ENCODE data around the gene ODF2. TPM values are rescaled to one million over a fixed set of nuclear protein-coding genes. Genes with fewer than 3 reads are reported as not detected.

ODF2 gene
- total and polyA plus RNA-seq, 10 of the 15 experiments (the other 5 are each of a cell fraction or from before 2014, with no cell fraction given): 8.7 to 65.1 (median 38.5) TPM

GRCh38 chr9:128494746-128495129 is 38.9 kb downstream of the ODF2 start:
- FAIRE-seq: no peak
- Histone ChIP-seq H3K79me2 (ENCODE audit: control insufficient read depth, insufficient read depth, low read length) (no peaks in the 10 kb centered on the region), H3K9ac (ENCODE audit: control insufficient read depth, insufficient read depth, low read length) (no peak overlapping the region), H4K20me1 (ENCODE audit: control insufficient read depth, insufficient read depth) (no peaks in the 10 kb centered on the region), H3K4me3 (no peak overlapping the region), H3K36me3 (ENCODE audit: control insufficient read depth in 2 of 2, insufficient read depth in 2 of 2, low read length in 1 of 2) (peaks cover 28 to 37% of the 10 kb centered on the region in 2 experiments), H3K9me3 (replicated peaks; ENCODE audit: control insufficient read depth, insufficient read depth, low read length) (no peaks in the 10 kb centered on the region), H3K4me2 (ENCODE audit: control insufficient read depth, insufficient read depth) (no peak overlapping the region), H2AFZ (ENCODE audit: control insufficient read depth, low read depth, low read length) (no peak overlapping the region), H3K27me3 (replicated peaks in 1 of 2; ENCODE audit: control insufficient read depth in 2 of 2, insufficient read depth in 2 of 2, low read length in 1 of 2) (no peaks in the 10 kb centered on the region), H3K4me1 (ENCODE audit: control insufficient read depth, insufficient read depth, low read length) (no peaks in the 10 kb centered on the region), H3K27ac (ENCODE audit: control insufficient read depth, insufficient read depth) (no peak overlapping the region)
- TF ChIP-seq JUND (IDR thresholded peaks at IDR 0.05; ENCODE audit: low read depth, low read length) (no peak), ZZZ3 (IDR thresholded peaks at IDR 0.05; ENCODE audit: control insufficient read depth, insufficient read length, low read depth) (no peak), MEF2B (IDR thresholded peaks at IDR 0.05; ENCODE audit: partially characterized antibody, poor library complexity, severe bottlenecking) (no peak), SREBF1 (IDR thresholded peaks at IDR 0.05; ENCODE audit: low read length) (no peak), POLR2AphosphoS5 (IDR thresholded peaks at IDR 0.05; ENCODE audit: low read length) (no peak), TCF12 (IDR thresholded peaks at IDR 0.05; ENCODE audit: low read depth, low read length) (no peak), ZBTB11 (CRISPR knock-in tag; IDR thresholded peaks at IDR 0.05) (no peak), ASH2L (IDR thresholded peaks at IDR 0.05; ENCODE audit: borderline replicate concordance, low read depth) (no peak), BMI1 (IDR thresholded peaks at IDR 0.05; ENCODE audit: borderline replicate concordance) (no peak), CHD4 (IDR thresholded peaks at IDR 0.05) (no peak), PAX5 (IDR thresholded peaks at IDR 0.05; ENCODE audit: borderline replicate concordance, low read depth, low read length) (no peak), IKZF1 (conservative IDR thresholded peaks at IDR 0.05) (no peak), ZNF274 (IDR thresholded peaks at IDR 0.05; ENCODE audit: insufficient read depth, insufficient read length) (no peak)
- TF ChIP-seq, protein P1, sequence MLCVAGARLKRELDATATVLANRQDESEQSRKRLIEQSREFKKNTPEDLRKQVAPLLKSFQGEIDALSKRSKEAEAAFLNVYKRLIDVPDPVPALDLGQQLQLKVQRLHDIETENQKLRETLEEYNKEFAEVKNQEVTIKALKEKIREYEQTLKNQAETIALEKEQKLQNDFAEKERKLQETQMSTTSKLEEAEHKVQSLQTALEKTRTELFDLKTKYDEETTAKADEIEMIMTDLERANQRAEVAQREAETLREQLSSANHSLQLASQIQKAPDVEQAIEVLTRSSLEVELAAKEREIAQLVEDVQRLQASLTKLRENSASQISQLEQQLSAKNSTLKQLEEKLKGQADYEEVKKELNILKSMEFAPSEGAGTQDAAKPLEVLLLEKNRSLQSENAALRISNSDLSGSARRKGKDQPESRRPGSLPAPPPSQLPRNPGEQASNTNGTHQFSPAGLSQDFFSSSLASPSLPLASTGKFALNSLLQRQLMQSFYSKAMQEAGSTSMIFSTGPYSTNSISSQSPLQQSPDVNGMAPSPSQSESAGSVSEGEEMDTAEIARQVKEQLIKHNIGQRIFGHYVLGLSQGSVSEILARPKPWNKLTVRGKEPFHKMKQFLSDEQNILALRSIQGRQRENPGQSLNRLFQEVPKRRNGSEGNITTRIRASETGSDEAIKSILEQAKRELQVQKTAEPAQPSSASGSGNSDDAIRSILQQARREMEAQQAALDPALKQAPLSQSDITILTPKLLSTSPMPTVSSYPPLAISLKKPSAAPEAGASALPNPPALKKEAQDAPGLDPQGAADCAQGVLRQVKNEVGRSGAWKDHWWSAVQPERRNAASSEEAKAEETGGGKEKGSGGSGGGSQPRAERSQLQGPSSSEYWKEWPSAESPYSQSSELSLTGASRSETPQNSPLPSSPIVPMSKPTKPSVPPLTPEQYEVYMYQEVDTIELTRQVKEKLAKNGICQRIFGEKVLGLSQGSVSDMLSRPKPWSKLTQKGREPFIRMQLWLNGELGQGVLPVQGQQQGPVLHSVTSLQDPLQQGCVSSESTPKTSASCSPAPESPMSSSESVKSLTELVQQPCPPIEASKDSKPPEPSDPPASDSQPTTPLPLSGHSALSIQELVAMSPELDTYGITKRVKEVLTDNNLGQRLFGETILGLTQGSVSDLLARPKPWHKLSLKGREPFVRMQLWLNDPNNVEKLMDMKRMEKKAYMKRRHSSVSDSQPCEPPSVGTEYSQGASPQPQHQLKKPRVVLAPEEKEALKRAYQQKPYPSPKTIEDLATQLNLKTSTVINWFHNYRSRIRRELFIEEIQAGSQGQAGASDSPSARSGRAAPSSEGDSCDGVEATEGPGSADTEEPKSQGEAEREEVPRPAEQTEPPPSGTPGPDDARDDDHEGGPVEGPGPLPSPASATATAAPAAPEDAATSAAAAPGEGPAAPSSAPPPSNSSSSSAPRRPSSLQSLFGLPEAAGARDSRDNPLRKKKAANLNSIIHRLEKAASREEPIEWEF (IDR thresholded peaks at IDR 0.05; ENCODE audit: insufficient replicate concordance, low read depth, low read length): no peak
- TF ChIP-seq, protein P2, sequence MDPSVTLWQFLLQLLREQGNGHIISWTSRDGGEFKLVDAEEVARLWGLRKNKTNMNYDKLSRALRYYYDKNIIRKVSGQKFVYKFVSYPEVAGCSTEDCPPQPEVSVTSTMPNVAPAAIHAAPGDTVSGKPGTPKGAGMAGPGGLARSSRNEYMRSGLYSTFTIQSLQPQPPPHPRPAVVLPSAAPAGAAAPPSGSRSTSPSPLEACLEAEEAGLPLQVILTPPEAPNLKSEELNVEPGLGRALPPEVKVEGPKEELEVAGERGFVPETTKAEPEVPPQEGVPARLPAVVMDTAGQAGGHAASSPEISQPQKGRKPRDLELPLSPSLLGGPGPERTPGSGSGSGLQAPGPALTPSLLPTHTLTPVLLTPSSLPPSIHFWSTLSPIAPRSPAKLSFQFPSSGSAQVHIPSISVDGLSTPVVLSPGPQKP (IDR thresholded peaks at IDR 0.05; ENCODE audit: low read depth, low read length): no peak
- BruUV-seq (replicated peaks): no TSS peak
- intact Hi-C loops (cut with micrococcal nuclease; ENCODE audit: unreplicated experiment) (no loop called here), in situ Hi-C loops (cut with MboI) (no loop called here)
- SMC1A ChIA-PET (ENCODE audit: uncharacterized antibody, unreplicated experiment): no interaction called here
- ATAC-seq: no peak
- DNase-seq (ENCODE audit: low read depth, low spot score): no peak
- 96% methylated on average over 5 of the region's 5 CpGs for WGBS (ENCODE audit: insufficient coverage, insufficient replicate concordance, low lambda C conversion rate, missing lambda C conversion rate)
- CTCF ChIA-PET: interaction anchor here (0.9 to 1.2 kb wide), 2 partner anchors 26 to 75 kb away, joined by 3 read pairs; no protein-coding TSS in a partner anchor
- POLR2A ChIA-PET: no interaction called here
- RAD21 ChIA-PET (ENCODE audit: unreplicated experiment): no interaction called here
